Pancreas (tissue), 10 donors: ENCODE measurements around the gene CDH1. TPM values are rescaled to one million over a fixed set of nuclear protein-coding genes. Genes with fewer than 3 reads are reported as not detected.
A peak's percentile ranks its signal among the peaks of the same experiment; 100 is the strongest.

Source experiments
- ATAC-seq, 4 donors: fragments of 200-7000 bp; cut with Tn5 transposase; one replicate each; pipeline versions ENCODE4 v1.8.0 to v1.9.1; 2020; ENCODE audit warnings: mild to moderate bottlenecking in 4 of 4, moderate library complexity in 4 of 4
- DNase-seq, 6 donors: peaks; one replicate each; pipeline ENCODE4 v3.0.0-alpha.2; 2020
- FAIRE-seq: peaks from 2 replicates; lab custom pipeline; 2012; peaks lifted over from hg19 to GRCh38; lab: Jason Lieb, UNC
- H3K27ac ChIP-seq, 4 donors: fragments of 200-600 bp; sonication (generic); 1 replicate in 3 of 4; 2 replicates in 1 of 4; pipeline versions ENCODE4 v1.5.0 to v1.8.0; 2020
- H3K27me3 ChIP-seq, 4 donors: fragments of 200-600 bp; one replicate each; pipeline ENCODE4 v1.8.0; 2021
- H3K36me3 ChIP-seq, 3 donors: fragments of 200-600 bp; sonication (generic) in 1 of 3; one replicate each; pipeline versions ENCODE4 v1.5.0 to v1.8.0; 2020 to 2021
- H3K4me1 ChIP-seq, 3 donors: fragments of 200-600 bp; one replicate each; pipeline ENCODE4 v1.8.0; 2021
- H3K4me3 ChIP-seq, 4 donors: fragments of 200-600 bp; sonication (generic) in 2 of 4; one replicate each; pipeline versions ENCODE4 v1.5.0 to v1.8.0; 2020 to 2021
- H3K9me3 ChIP-seq, 4 donors: fragments of 200-600 bp; one replicate each; pipeline ENCODE4 v1.8.0; 2021
- CTCF ChIP-seq, 4 donors: fragments of 200-600 bp; sonication (generic) in 3 of 4; IDR thresholded peaks; one replicate each; pipeline versions ENCODE4 v1.5.0 to v1.8.0; 2021; ENCODE audit warnings: antibody characterized with exemption in 4 of 4
- WGBS, 2 donors: extraction: QIAGEN DNeasy Blood & Tissue Kit; methylation state at CpG; one replicate each; pipeline ENCODE4 v1.1.7; 2013; 5-methylcytosine and 5-hydroxymethylcytosine counted together
- intact Hi-C, 3 donors: fragments of 100-400 bp; cut with DNase I; formaldehyde crosslinking; loops; one replicate each; pipeline versions ENCODE4 v1.11.1 to v1.14.2; 2022
- polyA plus RNA-seq, 2 donors: library from polyadenylated mRNA; stranded (reverse); fragments of 200-250 nt; gene quantifications; one replicate each; pipeline ENCODE4 v1.2.3, GENCODE V29; 2013
- total RNA-seq, 6 donors: library from RNA; stranded (reverse); fragmentation: NEBNext Ultra II Directional in 4 of 6; extraction: Animal tissue kit (Norgen Biotek cat#: 25700) in 4 of 6; gene quantifications; one replicate each; pipeline versions ENCODE4 v1.2.1 to v1.2.4, GENCODE V29; 2021 to 2023
- donor health status: healthy with polysubstance abuse.
- donor health status: DM: no; HTN: no; CAD: no; lungs with moderate emphysema.
- donor health status: DM: no; HTN: no; CAD: no.
- donor health status: control.
- donor health status: control.
- donor health status: Bipolar disorder and iron deficiency.
- donor health status: DM: yes; HTN: yes; CAD: no.
- donor health status: DM: no; HTN: no; CAD: no.
- donor health status: DM: no; HTN: no; CAD: no.
- donor health status: DM: yes; HTN: yes; CAD: no.

Gene CDH1
- total and polyA plus RNA-seq, 8 donors, result 52.8 to 258 (median 155) TPM

- 84 to 92% methylated on average over 2 to 3 of the region's 4 CpGs for WGBS, 2 donors
- TF ChIP-seq CTCF (IDR thresholded peaks at IDR 0.05), result no peak
- no peaks in the 10 kb centered on the region for H3K4me1 ChIP-seq
- no peak for FAIRE-seq
- H3K27ac ChIP-seq, result no peak overlapping the region
- no peak for ATAC-seq
- no peaks in the 10 kb centered on the region for H3K9me3 ChIP-seq
- H3K4me3 ChIP-seq, result no peak overlapping the region
- H3K27me3 ChIP-seq, result no peaks in the 10 kb centered on the region
- DNase-seq, result no peak
- no peaks in the 10 kb centered on the region for H3K36me3 ChIP-seq
- intact Hi-C loops, result no loop called here
These were observed 138.8 kb downstream of the CDH1 start for GRCh38 chr16:68875871-68876270.

GRCh38 chr16:68883685-68884084 lies 146.6 kb downstream of the CDH1 start:
- intact Hi-C loops, result no loop called here
- H3K27ac ChIP-seq, result no peak overlapping the region
- H3K27me3 ChIP-seq, result no peaks in the 10 kb centered on the region
- no peak for TF ChIP-seq CTCF (IDR thresholded peaks at IDR 0.05)
- peaks cover 0 to 6% (median 0%) of the 10 kb centered on the region in 3 donors for H3K4me1 ChIP-seq
- H3K4me3 ChIP-seq, result no peak overlapping the region
- ATAC-seq (no peak), DNase-seq (no peak), FAIRE-seq (no peak)
- 92 to 95% methylated on average over 6 of the region's 6 CpGs for WGBS, 2 donors
- no peaks in the 10 kb centered on the region for H3K9me3 ChIP-seq
- H3K36me3 ChIP-seq, result peaks cover 0 to 3% (median 0%) of the 10 kb centered on the region in 3 donors

- ATAC-seq, result no peak
- H3K27ac ChIP-seq, result peak overlapping the region in 1 of 4 donors; percentile 21
- WGBS, 2 donors, result 61 to 71% methylated on average over 1 of the region's 1 CpG
These were observed 147.3 kb downstream of the CDH1 start for GRCh38 chr16:68884401-68884800.

More at GRCh38 chr16:68884401-68884800, 147.3 kb downstream of the CDH1 start:
- FAIRE-seq (no peak), DNase-seq (no peak)
- H3K4me1 ChIP-seq, result peaks cover 0 to 6% (median 0%) of the 10 kb centered on the region in 3 donors
- intact Hi-C loops, result no loop called here
- H3K4me3 ChIP-seq, result no peak overlapping the region
- H3K9me3 ChIP-seq, result no peaks in the 10 kb centered on the region
- peaks cover 0 to 3% (median 0%) of the 10 kb centered on the region in 3 donors for H3K36me3 ChIP-seq
- H3K27me3 ChIP-seq, result no peaks in the 10 kb centered on the region
- no peak for TF ChIP-seq CTCF (IDR thresholded peaks at IDR 0.05)

Other genes with a start within 250 kb of the CDH1 start
- 10 to 100 TPM in 2 of 6 donors, 1 to 10 TPM in 4; 8.2 to 15.3 (median 9.5) TPM for gene ZFP90, start 198.0 kb upstream of the CDH1 start, total RNA-seq
- 1 to 10 TPM; 5.4 to 9.2 TPM for gene ZFP90, start 198.0 kb upstream of the CDH1 start, polyA plus RNA-seq
- gene CDH3, start 92.0 kb upstream of the CDH1 start, total RNA-seq, result 1 to 10 TPM in 5 of 6 donors, under 1 TPM in 1; 0.39 to 5.2 (median 1.4) TPM
- gene CDH3, start 92.0 kb upstream of the CDH1 start, polyA plus RNA-seq, result under 1 TPM; 0.30 to 0.47 TPM
- 1 to 10 TPM; 6.1 to 9.3 (median 6.6) TPM for gene TANGO6, start 106.2 kb downstream of the CDH1 start, total RNA-seq
- 1 to 10 TPM; 2.6 to 4.2 TPM for gene TANGO6, start 106.2 kb downstream of the CDH1 start, polyA plus RNA-seq